HCT116 (cell line): Measurements from ENCODE around the gene RTTN. TPM values are rescaled to one million over a fixed set of nuclear protein-coding genes. Genes with fewer than 3 reads are reported as not detected.

Experiments used
- ATAC-seq: fragments of 200-7000 bp; cut with Tn5 transposase; 2 replicates; pipeline ENCODE4 v1.9.1; 2020; ENCODE audit warnings: mild to moderate bottlenecking, moderate library complexity
- BruUV-seq: library from RNA; stranded (reverse); fragments of 400-500 nt; replicated peaks from 2 replicates; lab custom pipeline; 2021; lab: Mats Ljungman, UMichigan
- CTCF ChIA-PET: fragments of 300-600 bp; sonication (Branson Sonifier 250); formaldehyde crosslinking; loops from one replicate; lab custom pipeline; 2021; ENCODE audit warnings: antibody characterized with exemption; lab: Charles Lee
- POLR2A ChIA-PET: fragments of 300-600, 350-600 bp; sonication (Branson Sonifier 250); formaldehyde crosslinking; loops from one replicate; lab custom pipeline; 2021; ENCODE audit warnings: antibody characterized with exemption; lab: Charles Lee
- RAD21 ChIA-PET, 2 experiments: fragments of 300-600 bp; sonication (Branson Sonifier 250); formaldehyde crosslinking; loops; one replicate each; lab custom pipeline; 2023; ENCODE audit warnings: low total read pairs in 2 of 2; ENCODE audit not compliant: uncharacterized antibody in 2 of 2, unreplicated experiment in 2 of 2, low non-redundant PET in 1 of 2; lab: Charles Lee
- DNase-seq: peaks from one replicate; pipeline ENCODE4 v3.0.0-alpha.2; 2010; ENCODE audit warnings: low read depth, low spot score
- H2AFZ ChIP-seq: fragments of 200-600 bp; shearing (Covaris generic), sonication (generic); 2 replicates; pipeline ENCODE4 v1.6.1; 2017; ENCODE audit warnings: low read depth, mixed run types, mixed read lengths, antibody characterized with exemption, low read length; ENCODE audit not compliant: poor library complexity, severe bottlenecking
- H3K27ac ChIP-seq: 2 replicates; pipeline ENCODE4 v1.5.1; 2012; ENCODE audit warnings: low read depth, low read length
- H3K27me3 ChIP-seq: fragments of 200-600 bp; sonication (generic); 2 replicates; pipeline ENCODE4 v1.6.1; 2016; ENCODE audit warnings: mixed run types, low read length, mixed read lengths; ENCODE audit not compliant: insufficient read depth
- H3K36me3 ChIP-seq, 2 experiments: fragments of 200-500 bp in 1 of 2; fragments of 200-600 bp in 1 of 2; sonication (Bioruptor generic) in 1 of 2; sonication (generic) in 1 of 2; 2 replicates each; pipeline versions ENCODE4 v1.5.1 to v1.6.1; 2014 to 2016; ENCODE audit warnings: low read length in 2 of 2, inconsistent platforms in 1 of 2, mixed read lengths in 1 of 2, mixed run types in 1 of 2; ENCODE audit not compliant: insufficient read depth in 2 of 2, control insufficient read depth in 1 of 2
- H3K4me1 ChIP-seq, 2 experiments: fragments of 200-600 bp in 1 of 2; sonication (generic) in 1 of 2; 2 replicates each; pipeline versions ENCODE4 v1.5.1 to v1.6.1; 2012 to 2017; ENCODE audit warnings: low read length in 2 of 2, inconsistent platforms in 1 of 2, mild to moderate bottlenecking in 1 of 2, mixed read lengths in 1 of 2, mixed run types in 1 of 2, moderate library complexity in 1 of 2; ENCODE audit not compliant: insufficient read depth in 2 of 2, control insufficient read depth in 1 of 2
- H3K4me2 ChIP-seq: fragments of 200-600 bp; sonication (generic); 2 replicates; pipeline ENCODE4 v1.6.1; 2017; ENCODE audit warnings: mixed run types, low read length, mixed read lengths
- H3K4me3 ChIP-seq, 2 experiments: fragments of 200-600 bp in 1 of 2; sonication (generic) in 1 of 2; replicated peaks in 1 of 2; 2 replicates each; pipeline ENCODE4 v1.5.1; 2011 to 2016; ENCODE audit warnings: low read length in 2 of 2, control low read depth in 1 of 2, low read depth in 1 of 2, mild to moderate bottlenecking in 1 of 2, mixed read lengths in 1 of 2, mixed run types in 1 of 2
- H3K79me2 ChIP-seq: fragments of 200-600 bp; sonication (generic); 2 replicates; pipeline ENCODE4 v1.6.1; 2017; ENCODE audit warnings: mild to moderate bottlenecking, mixed run types, low read length, moderate library complexity, mixed read lengths; ENCODE audit not compliant: insufficient read depth
- H3K9ac ChIP-seq: fragments of 200-600 bp; sonication (generic); 2 replicates; pipeline ENCODE4 v1.6.1; 2016; ENCODE audit warnings: low read length, mixed read lengths
- H3K9me2 ChIP-seq: fragments of 200-600 bp; sonication (generic), shearing (Covaris generic); 2 replicates; pipeline ENCODE4 v1.6.1; 2017; ENCODE audit warnings: mixed run types, mild to moderate bottlenecking, moderate library complexity; ENCODE audit not compliant: insufficient read depth
- H3K9me3 ChIP-seq, 2 experiments: fragments of 200-500 bp in 1 of 2; fragments of 200-600 bp in 1 of 2; sonication (Bioruptor generic) in 1 of 2; sonication (generic) in 1 of 2; 2 replicates each; pipeline ENCODE4 v1.6.1; 2014 to 2017; ENCODE audit warnings: low read length in 2 of 2, mixed read lengths in 2 of 2, inconsistent platforms in 1 of 2, low read depth in 1 of 2, mild to moderate bottlenecking in 1 of 2, mixed run types in 1 of 2, moderate library complexity in 1 of 2; ENCODE audit not compliant: control insufficient read depth in 1 of 2, insufficient read depth in 1 of 2
- H4K20me1 ChIP-seq: fragments of 200-600 bp; sonication (generic), shearing (Covaris generic); 2 replicates; pipeline ENCODE4 v1.6.1; 2017; ENCODE audit warnings: mixed run types, mild to moderate bottlenecking, moderate library complexity; ENCODE audit not compliant: insufficient read depth
- ATF3 ChIP-seq: IDR thresholded peaks from 2 replicates; pipeline ENCODE4 v1.6.1; 2012
- CEBPB ChIP-seq: IDR thresholded peaks from 2 replicates; pipeline ENCODE4 v1.6.1; 2012; ENCODE audit warnings: low read depth
- EGR1 ChIP-seq: IDR thresholded peaks from 2 replicates; pipeline ENCODE4 v1.6.1; 2012; ENCODE audit warnings: low read depth
- EZH2 ChIP-seq: fragments of 200-600 bp; sonication (generic); IDR thresholded peaks from 2 replicates; pipeline ENCODE4 v1.6.1; 2017; ENCODE audit warnings: antibody characterized with exemption, mixed run types
- EZH2phosphoT487 ChIP-seq: fragments of 200-600 bp; IDR thresholded peaks from 2 replicates; pipeline ENCODE4 v1.6.1; 2018; ENCODE audit warnings: antibody characterized with exemption, borderline replicate concordance
- MAX ChIP-seq: IDR thresholded peaks from 2 replicates; pipeline ENCODE4 v1.6.1; 2012
- POLR2A ChIP-seq: IDR thresholded peaks from 2 replicates; pipeline ENCODE4 v1.7.0; 2011; ENCODE audit warnings: borderline replicate concordance; ENCODE audit not compliant: insufficient read depth, insufficient read length; ENCODE audit errors: extremely low read depth
- POLR2AphosphoS5 ChIP-seq: IDR thresholded peaks from 2 replicates; pipeline ENCODE4 v1.6.1; 2011; ENCODE audit warnings: mild to moderate bottlenecking, low read depth, low read length, moderate library complexity
- RAD21 ChIP-seq: IDR thresholded peaks from 2 replicates; pipeline ENCODE4 v1.6.1; 2012; ENCODE audit warnings: low read depth, mild to moderate bottlenecking
- YY1 ChIP-seq: IDR thresholded peaks from 2 replicates; pipeline ENCODE4 v1.6.1; 2011; ENCODE audit warnings: low read length, low read depth, moderate library complexity, mild to moderate bottlenecking; ENCODE audit not compliant: insufficient replicate concordance; ENCODE audit errors: extremely low read depth
- ZBTB33 ChIP-seq: IDR thresholded peaks from 2 replicates; pipeline ENCODE4 v1.6.1; 2011; ENCODE audit warnings: mild to moderate bottlenecking, low read length, moderate library complexity; ENCODE audit not compliant: insufficient replicate concordance; ENCODE audit errors: extremely low read depth
- ZFX ChIP-seq: fragments of 450-650 bp; IDR thresholded peaks from 2 replicates; pipeline ENCODE4 v1.6.1; 2017
- ZNF274 ChIP-seq: fragments of 200-500 bp; sonication (Bioruptor generic); IDR thresholded peaks from 2 replicates; pipeline ENCODE4 v1.6.1; 2014; ENCODE audit warnings: mild to moderate bottlenecking, low read depth, low read length, inconsistent platforms
- intact Hi-C: fragments of 100-400 bp; cut with micrococcal nuclease; formaldehyde crosslinking; loops from 2 replicates; pipeline ENCODE4 v1.10.0; 2022
- total RNA-seq: library from RNA; stranded (reverse); gene quantifications from one replicate; pipeline ENCODE4 v1.2.1, GENCODE V29; 2021; ENCODE audit not compliant: unreplicated experiment

RTTN gene
- total RNA-seq, 1 experiment from 2014 or later = 41.2 TPM

- Histone ChIP-seq H3K4me3 (no peak overlapping the region), H3K9me3 (no peaks in the 10 kb centered on the region), H3K27me3 (no peaks in the 10 kb centered on the region), H3K4me1 (no peaks in the 10 kb centered on the region), H4K20me1 (no peaks in the 10 kb centered on the region), H3K79me2 (peaks cover 7% of the 10 kb centered on the region; the same call in 1 of the 2 replicates), H3K9ac (no peak overlapping the region), H2AFZ (no peak overlapping the region), H3K4me2 (no peak overlapping the region), H3K36me3 (peaks cover 2 to 6% of the 10 kb centered on the region in 2 experiments; a peak in 2 of 4 replicates), H3K9me2 (no peaks in the 10 kb centered on the region), H3K27ac (no peak overlapping the region)
- no peak for DNase-seq
- BruUV-seq = no TSS peak
- RAD21 ChIA-PET = no interaction called here
- TF ChIP-seq POLR2AphosphoS5 (no peak), EZH2phosphoT487 (no peak), ZNF274 (no peak), ATF3 (no peak), CEBPB (no peak), RAD21 (no peak), YY1 (no peak), EZH2 (no peak), MAX (no peak), EGR1 (no peak), ZBTB33 (no peak), ZFX (no peak), POLR2A (no peak)
- CTCF ChIA-PET = no interaction called here
- POLR2A ChIA-PET = no interaction called here
- no peak for ATAC-seq
- intact Hi-C loops = no loop called here
Measured at GRCh38 chr18:70028734-70029133, 176.8 kb downstream of the RTTN start.
